ENCODE results near the gene ATG4C.
"Not testable (repeated sequence)": the region's sequence is repeated elsewhere in the genome, so short reads cannot be mapped to it uniquely, and the experiment has no call there.

Gene ATG4C, protein sequence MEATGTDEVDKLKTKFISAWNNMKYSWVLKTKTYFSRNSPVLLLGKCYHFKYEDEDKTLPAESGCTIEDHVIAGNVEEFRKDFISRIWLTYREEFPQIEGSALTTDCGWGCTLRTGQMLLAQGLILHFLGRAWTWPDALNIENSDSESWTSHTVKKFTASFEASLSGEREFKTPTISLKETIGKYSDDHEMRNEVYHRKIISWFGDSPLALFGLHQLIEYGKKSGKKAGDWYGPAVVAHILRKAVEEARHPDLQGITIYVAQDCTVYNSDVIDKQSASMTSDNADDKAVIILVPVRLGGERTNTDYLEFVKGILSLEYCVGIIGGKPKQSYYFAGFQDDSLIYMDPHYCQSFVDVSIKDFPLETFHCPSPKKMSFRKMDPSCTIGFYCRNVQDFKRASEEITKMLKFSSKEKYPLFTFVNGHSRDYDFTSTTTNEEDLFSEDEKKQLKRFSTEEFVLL

DNA sequence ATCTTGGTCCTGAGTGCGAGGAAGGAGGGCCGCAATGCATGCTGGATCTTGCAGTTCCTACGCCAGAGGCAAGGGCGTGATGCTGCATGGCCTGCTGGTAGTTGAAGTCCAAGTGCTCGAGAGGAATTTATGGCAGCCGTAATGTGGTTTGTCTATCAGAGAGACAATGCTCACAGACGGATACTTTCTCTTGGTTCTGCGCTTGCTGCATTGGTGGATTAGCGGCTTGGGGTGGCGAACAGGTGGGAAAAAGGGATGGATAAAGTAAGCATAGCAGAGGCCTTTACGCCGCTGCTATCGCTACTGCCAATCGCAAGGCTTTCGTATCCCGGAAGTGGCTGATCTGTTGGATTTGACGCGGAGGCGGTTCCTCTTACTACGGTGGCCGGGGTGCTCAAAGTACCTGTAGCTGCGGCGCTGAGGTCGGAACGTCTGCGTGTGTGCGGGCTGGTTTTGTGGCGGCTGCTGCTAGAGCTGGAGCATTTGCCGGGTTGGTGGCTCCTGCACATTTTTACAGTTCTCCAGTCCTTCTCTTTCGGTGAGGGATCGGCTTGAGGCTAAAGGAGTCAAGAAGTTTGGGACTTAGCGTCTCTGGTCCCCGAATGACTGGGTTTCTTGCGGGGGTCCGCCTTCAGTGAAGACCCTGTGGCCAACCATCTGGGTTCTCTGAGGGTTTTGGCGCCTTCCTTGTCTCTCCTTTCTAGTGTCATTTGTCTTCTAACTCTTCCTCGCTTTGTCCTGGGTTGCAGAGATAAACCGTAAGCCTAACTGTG is at the start of gene ATG4C:
ATG4C (plus strand) TSS at position 397 of the 773 bp plus-strand sequence. CDS start 19,655 bp downstream, outside the sequence.
- no peak for TF ChIP-seq CTCF (IDR thresholded peaks at IDR 0.05; ENCODE audit: low read depth, low read length, missing control alignments)
- in situ Hi-C loops (cut with HindIII; ENCODE audit: low sequenced_read_pairs) = no loop called here
- peak within 1 kb of the TSS; percentile 91 for H3K4me3 ChIP-seq (ENCODE audit: low read depth, low read length)
- peak; percentile 92 for DNase-seq (ENCODE audit: low read depth)

GRCh38 chr1:62735491-62736171 is 48.3 kb upstream of the ATG4C start:
- no peak for DNase-seq (ENCODE audit: low read depth)
- no peak for TF ChIP-seq CTCF (IDR thresholded peaks at IDR 0.05; ENCODE audit: low read depth, low read length, missing control alignments)
- H3K4me3 ChIP-seq (ENCODE audit: low read depth, low read length) = no peak overlapping the region
- in situ Hi-C loops (cut with HindIII; ENCODE audit: low sequenced_read_pairs) = no loop called here

- DNase-seq (ENCODE audit: low read depth); H3K4me3 ChIP-seq (ENCODE audit: low read depth, low read length); in situ Hi-C loops (cut with HindIII; ENCODE audit: low sequenced_read_pairs): not testable (repeated sequence)
Observed at GRCh38 chr1:62740701-62741100, 43.2 kb upstream of the ATG4C start.

DNA sequence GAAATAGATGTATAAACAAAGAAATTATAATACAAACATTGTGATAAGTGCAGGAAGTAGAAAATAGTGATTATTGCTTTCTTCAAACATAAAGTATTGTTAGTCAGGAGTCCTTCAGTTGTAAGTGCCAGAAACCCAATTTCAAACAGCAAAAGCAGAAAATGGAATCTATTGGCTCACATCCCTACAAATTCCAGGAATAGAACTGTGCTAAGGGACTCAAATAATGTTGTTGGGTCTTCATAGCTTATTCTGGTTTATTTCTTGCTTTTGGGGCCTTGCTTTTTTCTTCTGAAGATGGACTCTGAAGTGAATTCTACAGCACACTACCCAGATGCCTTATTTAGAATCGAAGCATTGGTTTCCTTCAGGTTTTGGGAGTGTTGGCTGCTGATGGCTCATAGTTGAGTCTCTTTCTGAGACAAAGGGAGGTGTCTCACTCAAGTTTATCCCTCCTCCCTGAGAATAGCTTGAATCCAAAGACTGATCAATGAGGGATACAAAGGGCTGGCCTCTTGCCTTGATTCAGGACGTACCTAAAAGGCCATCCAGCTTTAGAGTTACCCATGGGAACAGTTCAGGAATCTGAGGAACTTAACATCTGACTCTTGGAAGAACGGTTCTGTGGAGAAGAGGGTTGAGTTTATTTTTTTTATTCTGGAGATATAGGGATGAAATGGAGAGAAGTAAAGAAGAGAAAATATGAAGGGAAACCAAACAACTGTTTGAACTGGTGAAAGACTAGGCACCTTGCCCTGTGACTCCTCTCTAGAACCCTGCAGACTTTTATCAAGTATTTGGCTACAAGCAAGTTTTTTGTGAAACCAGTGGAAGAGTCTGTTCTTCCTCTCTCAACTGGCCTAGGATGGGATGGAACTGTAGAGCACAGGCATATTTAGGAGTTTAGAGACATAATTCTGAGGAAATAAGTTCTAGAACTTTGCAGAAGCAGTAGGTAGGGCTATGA is 39.0 kb upstream of the ATG4C start:
- no peak for DNase-seq (ENCODE audit: low read depth)
- TF ChIP-seq CTCF (IDR thresholded peaks at IDR 0.05; ENCODE audit: low read depth, low read length, missing control alignments) = no peak
- in situ Hi-C loops (cut with HindIII; ENCODE audit: low sequenced_read_pairs) = no loop called here
- no peak overlapping the region for H3K4me3 ChIP-seq (ENCODE audit: low read depth, low read length)

GRCh38 chr1:62746086-62746808 is 37.7 kb upstream of the ATG4C start:
- in situ Hi-C loops (cut with HindIII; ENCODE audit: low sequenced_read_pairs) = no loop called here
- DNase-seq (ENCODE audit: low read depth) = peak; percentile 42
- peak; percentile 33 for TF ChIP-seq CTCF (IDR thresholded peaks at IDR 0.05; ENCODE audit: low read depth, low read length, missing control alignments)
- H3K4me3 ChIP-seq (ENCODE audit: low read depth, low read length) = peak overlapping the region; percentile 22

GRCh38 chr1:62746809-62747138 is 37.2 kb upstream of the ATG4C start:
- DNase-seq (ENCODE audit: low read depth) = no peak
- no peak overlapping the region for H3K4me3 ChIP-seq (ENCODE audit: low read depth, low read length)
- no peak for TF ChIP-seq CTCF (IDR thresholded peaks at IDR 0.05; ENCODE audit: low read depth, low read length, missing control alignments)
- in situ Hi-C loops (cut with HindIII; ENCODE audit: low sequenced_read_pairs) = no loop called here
